HG03280 (cell line): Measurements from ENCODE around the gene CENPA.

Experiments
- ATAC-seq: cut with Tn5 transposase; IDR thresholded peaks from one replicate; pipeline ENCODE4 v1.9.1; 2021; ENCODE audit warnings: mild to moderate bottlenecking, moderate library complexity; ENCODE audit not compliant: unreplicated experiment

The CENPA gene

DNA sequence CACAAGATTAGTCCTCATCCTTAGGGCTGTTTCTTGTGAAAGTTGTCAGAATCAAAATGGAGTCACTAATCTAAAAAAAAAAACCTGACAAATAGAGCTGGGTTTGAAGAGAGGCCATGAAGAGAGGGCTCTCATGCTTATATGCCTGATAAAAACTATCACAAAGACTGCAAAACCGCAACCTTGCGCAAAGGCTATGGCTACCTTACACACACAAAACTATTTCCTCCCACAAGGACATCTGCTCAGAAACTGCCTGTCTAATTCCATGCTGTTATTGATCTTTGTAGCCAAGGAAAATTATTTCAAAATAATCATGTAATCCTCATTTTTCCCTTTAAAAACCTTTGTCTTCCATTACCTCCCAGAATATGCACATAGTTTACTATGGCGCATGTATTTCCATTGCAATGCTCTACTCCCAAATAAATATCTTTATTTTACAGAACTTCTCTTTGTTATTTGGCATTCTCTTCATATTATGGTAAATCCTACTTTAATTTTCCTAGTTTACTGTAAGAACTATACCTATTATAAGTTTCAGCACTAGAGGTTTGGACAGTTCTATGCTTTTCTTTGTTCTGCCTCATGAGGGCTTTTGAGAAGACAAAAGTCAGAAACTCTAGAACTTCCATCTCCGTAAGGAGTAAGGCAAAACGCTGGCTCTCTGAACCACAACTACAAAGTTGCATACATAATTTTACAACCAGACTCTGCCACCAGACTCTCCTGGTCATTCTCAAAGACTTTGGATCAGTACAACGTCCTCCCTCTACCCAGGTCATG lies 52.5 kb downstream of the CENPA start:
- no peak for ATAC-seq

DNA sequence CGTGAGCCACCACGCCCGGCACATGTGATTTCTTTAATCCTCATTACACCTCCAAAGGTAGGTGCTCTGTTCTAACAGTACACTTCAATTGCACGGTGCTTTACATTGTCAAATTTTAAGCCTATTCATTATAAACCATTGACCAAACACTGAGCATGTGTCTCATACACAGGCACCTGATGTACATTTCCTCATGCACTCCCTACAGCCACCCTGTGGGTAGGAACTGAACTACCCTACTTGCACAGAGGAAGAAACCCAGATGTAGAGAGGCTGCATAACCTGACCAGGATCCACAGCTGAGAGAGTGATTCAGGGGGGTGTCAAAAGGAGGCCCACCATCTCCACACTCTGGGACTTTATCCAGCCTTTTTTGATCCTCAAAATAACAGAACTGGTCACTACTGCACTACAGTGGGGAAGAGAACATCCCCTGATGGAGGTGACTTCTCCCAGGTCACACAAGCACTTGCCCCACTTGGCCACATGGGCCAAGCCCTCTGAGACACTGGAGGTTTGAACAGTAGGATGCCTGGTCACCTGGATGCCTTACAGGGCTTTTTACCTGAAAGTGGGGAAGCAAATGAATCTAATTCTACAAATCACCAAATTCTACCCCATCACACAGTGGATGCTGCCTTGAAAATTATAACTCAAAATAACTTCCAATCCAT lies 55.2 kb downstream of the CENPA start:
- ATAC-seq: no peak

DNA sequence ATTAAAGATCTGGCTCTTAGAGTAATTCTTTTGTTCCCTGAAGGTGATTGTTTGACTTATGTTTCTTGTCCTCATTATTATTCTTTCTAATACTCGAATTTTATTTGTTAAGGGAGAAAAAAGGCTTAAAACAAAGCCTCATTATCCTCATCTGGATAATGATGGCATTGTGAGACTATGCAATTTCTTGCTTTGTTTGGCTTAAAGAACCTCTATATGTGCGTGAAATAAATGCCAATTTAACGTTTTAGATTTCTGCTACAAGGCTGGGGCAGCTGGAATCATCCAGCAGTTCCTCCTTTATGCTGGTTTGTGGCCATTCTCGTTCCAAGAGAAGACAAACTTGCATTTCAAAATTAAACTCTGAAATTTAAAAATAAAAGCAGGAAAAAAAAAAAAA lies 57.2 kb downstream of the CENPA start:
- no peak for ATAC-seq
